Activated CD4-positive, alpha-beta T cell treated with anti-CD3 and anti-CD28 coated beads for 48 hours (primary cell): Measurements from ENCODE around the gene LMAN2.

Source experiments
- DNase-seq: peaks from one replicate; pipeline ENCODE4 v3.0.0-alpha.2; 2020

Gene LMAN2

GRCh38 chr5:177351392-177352329 is at the start of gene LMAN2:
Gene LMAN2 (minus strand): TSS chr5:177351668. CDS start chr5:177351647, 21 bp downstream.
- peak; percentile 94 for DNase-seq

GRCh38 chr5:177399997-177400868 is 48.8 kb upstream of the LMAN2 start, which contains the start of gene PFN3:
Gene PFN3 (minus strand): TSS chr5:177400661. CDS start chr5:177400576, 85 bp downstream.
- peak; percentile 31 for DNase-seq

DNA sequence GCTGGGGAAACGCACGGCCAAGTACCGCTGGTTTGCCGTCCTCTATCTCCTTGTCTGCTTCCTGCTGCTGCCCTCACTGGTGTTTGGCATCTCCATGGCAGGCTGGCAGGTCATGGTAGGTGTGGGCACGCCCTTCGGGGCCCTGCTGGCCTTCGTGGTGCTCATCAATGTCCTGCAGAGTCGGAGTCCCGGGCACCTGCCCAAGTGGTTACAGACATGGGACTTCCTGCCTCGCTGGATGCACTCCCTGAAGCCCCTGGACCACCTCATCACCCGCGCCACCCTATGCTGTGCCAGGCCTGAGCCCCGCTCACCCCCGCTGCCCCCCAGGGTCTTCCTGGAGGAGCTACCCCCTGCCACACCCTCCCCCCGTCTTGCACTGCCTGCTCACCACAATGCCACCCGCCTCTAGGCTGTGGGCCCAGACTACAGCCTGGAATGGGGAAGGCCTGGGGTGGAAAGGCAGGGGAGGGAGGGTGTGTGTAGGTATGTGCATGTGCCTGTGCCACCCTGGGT is 46.5 kb upstream of the LMAN2 start:
- DNase-seq: no peak

DNA sequence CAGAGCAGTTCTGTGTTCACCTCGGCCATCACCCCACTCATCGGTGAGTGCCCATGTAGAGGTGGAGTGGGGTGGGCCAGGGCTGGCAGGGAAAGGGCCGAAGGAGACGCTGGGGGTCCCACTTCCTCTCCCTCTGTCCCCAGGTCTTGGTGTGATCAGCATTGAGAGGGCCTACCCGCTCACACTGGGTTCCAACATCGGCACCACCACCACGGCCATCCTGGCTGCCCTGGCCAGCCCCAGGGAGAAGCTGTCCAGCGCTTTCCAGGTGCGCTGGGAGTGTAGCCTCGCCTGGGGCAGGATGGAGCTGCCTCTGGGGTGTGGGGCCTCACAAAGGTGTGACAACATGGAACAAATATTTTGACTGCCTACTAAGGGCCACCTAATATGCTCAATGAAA is 45.3 kb upstream of the LMAN2 start:
- DNase-seq: no peak

GRCh38 chr5:177396078-177396477 is 44.6 kb upstream of the LMAN2 start:
- no peak for DNase-seq

- DNase-seq: no peak
Measured at GRCh38 chr5:177393990-177394389, 42.5 kb upstream of the LMAN2 start.

GRCh38 chr5:177393206-177393765 is 41.8 kb upstream of the LMAN2 start:
- no peak for DNase-seq

DNA sequence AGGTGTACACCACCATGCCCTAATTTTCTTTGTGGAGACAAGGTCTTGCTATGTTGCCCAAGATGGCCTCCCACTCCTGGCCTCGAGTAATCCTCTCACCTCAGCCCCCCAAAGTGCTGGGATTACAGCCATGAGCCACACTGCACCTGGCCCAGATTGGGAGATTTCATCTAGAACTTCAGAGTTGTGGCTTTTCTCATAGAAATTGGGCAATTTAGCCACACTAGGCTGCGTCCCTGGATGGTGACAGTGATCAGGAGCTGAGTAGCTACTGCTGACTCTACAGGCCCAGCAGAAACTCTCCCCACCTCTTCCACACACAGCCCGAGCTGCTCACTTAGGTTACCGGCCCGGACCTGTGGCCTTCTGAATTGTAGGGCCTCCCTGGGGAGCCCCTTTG is 41.3 kb upstream of the LMAN2 start:
- no peak for DNase-seq

DNA sequence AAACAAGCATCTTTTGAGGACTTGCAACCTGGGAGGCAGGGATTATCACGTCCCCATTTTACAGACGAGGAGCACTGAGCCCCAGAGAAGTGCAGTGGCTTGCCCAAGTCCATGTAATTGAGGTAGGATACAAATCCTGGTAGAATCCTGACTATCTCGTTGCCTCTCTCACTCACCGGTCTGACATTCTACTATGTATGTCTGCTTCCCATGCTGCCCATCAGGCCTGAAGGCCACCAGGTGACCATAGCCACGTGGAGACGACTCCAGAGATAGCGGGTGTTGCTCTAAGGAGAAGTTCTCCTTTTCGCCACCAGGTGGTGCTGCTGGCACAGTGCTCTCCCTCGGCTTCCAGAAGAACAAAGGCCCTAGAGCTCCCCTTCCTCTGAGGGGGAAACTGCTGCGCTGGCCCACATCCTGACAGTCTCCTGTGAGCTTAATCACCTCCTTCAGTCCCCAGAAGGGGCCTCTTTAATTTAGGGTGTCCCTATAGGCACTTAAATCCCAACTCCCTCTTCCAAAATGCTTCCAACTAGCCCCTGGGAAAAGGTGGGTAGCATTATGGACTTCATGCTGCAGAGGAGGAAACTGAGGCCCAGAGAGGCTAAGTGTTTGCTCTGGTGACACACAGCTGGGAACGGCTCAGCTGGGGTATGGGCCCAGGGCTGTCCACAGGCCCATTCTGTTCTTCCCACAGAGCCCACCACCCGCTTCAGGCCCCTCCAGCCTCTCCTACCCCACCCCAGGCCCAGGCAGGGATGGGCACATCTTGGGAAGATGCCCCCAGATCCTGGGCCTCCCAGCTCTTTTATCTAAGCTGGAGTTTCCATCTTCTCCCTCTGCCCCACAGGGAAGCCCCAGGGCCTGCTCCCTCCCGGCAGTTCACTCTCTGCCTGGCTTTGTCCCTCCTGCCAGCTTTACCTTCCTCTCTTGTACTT is 39.2 kb upstream of the LMAN2 start:
- peak; percentile 92 for DNase-seq

DNA sequence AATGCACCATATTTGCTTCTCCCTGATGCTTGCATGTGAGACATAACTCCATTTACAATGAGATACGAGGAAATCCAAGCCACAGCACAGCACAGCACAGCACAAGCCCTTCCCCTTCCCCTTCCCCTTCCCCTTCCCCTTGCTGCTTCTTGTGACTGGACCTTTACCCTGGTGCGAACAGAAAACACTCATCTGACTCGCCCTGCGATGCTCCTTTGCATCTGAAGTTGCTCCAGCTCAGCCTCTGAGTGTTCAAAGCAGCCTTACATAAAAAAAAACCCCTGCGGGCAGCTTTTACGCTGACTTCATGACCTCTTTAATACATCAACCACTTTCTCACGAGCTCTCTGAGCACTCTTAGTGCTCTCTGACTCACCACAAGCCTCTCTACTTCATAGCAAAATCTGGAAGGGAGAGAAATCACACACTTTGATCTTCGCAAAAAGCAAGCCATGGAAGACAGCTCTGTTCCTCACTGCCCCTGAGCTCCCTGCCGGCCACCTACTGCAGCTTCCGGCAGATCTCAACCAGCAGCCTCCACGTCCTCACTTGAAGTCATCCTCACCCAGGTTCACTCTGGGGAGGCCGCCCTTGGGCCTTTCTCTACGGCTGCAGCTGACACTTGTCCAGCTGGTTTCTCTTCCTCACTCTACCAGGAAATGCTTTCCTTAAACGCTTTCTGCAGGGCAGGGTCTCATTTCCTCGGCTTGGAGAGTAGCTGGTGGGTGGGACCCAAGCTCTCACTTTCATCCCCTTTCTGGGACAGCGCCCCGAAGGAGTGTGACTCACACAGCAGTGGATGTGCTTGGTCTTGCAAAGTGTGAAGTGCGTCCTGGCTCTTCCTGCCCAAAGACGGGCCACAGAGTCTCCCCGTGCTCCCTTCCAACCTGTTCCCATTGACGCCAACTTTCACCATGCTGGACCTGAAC is 38.0 kb upstream of the LMAN2 start:
- peak; percentile 66 for DNase-seq

DNA sequence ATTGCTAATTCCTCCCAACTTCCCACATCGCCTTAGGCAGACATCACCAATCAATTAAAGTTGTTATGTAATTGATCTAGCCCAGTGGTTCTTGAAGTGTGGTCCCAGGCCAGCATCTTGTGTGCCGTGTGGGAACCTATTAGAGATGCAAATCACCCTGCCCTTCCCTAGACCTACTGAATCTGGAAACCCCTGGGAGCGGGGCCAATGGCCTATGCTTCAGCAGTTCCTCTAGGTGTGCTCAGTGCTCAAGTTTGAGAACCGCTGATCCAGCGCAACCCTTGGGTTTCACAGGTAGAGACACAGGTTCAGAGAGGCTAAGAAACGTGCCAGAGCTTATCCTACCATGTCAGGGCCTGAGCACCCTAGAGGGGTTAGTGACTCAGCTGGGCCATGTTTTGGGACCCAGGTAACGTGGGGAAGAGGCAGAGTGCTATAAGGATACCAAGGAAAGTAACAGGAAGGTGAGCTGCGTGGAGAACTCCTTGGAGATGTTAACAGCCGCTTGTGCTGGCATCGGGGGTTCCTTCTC is 37.1 kb upstream of the LMAN2 start:
- DNase-seq: no peak

DNA sequence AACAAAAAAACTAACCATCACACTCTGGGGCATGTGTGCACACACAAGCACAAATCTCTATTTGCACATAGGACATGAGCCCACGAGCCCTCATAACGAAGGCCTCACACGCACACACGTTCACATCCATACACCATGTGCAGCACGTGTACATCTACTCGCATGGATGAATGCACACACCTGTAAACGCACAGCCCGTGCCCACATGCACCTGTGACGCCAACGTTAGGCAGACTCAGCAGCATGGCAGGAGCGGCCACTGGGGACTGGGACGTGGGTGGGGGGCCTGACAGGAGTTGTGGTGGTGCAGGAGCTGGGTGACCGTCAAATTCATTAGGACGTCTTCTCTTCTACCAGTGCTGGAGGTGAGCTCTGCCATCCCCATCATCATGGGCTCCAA is 35.9 kb upstream of the LMAN2 start:
- DNase-seq: no peak

- DNase-seq: no peak
Measured at GRCh38 chr5:177386542-177386941, 35.1 kb upstream of the LMAN2 start.

DNA sequence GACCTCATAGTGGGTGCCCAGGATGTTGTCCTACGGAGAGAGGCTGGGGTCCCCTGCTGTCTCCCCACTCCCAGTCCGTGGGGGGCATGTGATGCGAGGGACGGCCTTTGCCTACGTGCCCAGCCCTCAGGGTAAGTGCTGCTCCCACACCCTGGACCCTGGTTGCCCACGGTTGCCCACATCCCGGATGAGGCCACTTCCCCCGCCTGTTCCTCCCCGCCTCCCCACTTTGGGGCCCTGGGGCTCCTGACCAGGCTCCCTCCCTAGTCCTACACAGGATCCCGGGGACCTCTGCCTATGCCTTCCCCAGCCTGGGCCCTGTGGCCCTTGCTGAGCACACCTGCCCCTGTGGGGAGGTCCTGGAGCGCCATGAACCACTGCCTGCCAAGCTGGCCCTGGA is 34.3 kb upstream of the LMAN2 start:
- DNase-seq: no peak

GRCh38 chr5:177384134-177384533 is 32.7 kb upstream of the LMAN2 start, which contains the start of gene SLC34A1:
Gene SLC34A1 (plus strand): TSS chr5:177384434. CDS start chr5:177385742, 1,308 bp downstream.
- DNase-seq: no peak

- DNase-seq: no peak
Measured at GRCh38 chr5:177383181-177383580, 31.7 kb upstream of the LMAN2 start.

DNA sequence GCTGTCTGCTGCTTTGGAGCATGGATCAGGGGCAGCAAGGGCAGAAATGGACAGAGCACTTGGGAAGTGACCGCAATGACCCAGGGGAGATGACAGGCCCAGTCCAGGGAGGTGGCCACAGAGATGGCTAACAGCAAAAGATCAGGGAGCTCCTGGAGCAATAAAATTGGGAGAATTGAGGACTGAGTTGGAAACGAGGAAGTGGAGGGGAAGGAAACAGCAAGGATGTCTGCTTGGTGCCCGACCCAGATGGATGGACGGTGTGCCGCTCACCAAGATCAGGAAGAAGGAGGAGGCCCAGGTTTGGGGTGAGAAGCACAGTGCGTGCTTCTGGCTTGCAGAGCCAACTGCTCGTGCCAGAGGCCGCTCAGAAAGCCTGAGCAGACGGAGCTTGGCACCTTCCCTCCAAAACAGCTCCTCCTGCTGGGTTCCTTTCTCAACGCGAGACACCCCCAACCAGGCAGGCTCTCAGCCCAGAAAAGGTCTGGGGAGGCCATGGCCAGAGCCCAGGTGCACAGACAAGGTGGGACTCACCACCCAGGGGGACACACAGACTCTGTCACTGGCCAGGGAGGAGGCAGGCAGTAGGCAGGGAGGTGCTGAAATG is 31.1 kb upstream of the LMAN2 start:
- DNase-seq: peak; percentile 45

GRCh38 chr5:177380805-177381126 is 29.3 kb upstream of the LMAN2 start:
- DNase-seq: no peak

DNA sequence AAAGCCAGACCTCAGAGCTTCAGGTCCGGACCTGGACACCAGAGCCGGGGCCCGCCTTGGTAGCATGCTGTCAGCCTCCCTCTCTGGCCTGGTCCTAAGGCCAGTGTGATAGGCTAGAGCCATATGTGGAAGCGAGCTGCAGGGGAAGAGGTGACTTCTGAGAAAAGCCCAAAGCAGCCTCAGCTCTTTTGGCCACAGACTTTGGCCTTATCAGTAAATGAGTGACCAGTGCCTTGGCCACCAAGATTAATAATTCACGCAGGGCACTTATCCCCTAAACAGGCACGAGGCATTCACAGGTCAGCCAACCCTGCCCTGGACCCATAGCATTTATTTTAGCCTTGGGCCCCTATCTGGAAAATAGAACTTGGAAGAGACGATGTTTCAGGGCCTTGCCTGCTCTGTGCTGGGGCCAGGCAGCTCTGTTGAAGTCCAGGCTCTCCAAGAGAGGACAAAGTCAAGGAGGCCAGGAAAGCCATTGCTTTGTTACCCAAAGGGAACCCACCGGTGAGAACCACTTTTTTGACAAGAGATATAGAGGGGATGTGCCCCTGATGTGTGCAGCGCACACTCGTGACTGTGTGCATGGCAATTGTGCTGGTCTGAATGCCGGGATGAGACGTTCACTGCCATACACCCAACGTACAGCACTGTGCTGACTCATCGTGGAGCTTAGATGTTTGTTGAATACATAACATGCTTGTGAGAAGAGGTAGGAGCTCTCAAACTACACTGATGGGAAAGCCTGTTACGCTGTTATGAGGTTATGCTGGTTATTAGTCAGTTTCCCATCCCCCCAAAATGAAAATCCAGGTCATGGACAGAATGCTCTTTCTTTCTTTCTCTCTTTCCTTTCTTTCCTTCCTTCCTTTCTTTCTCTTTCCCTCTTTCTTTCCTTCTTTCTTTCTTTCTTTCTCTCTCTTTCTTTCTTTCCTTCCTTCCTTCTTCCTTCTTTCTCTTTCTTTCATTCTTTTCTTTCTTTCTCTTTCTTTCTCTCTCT is 27.7 kb upstream of the LMAN2 start:
- peak; percentile 58 for DNase-seq
